Smooth muscle cell (in vitro differentiated cells): ENCODE results near the gene SLC35G2. TPM values are rescaled to one million over a fixed set of nuclear protein-coding genes. Genes with fewer than 3 reads are reported as not detected.
"Not testable (repeated sequence)": the region's sequence is repeated elsewhere in the genome, so short reads cannot be mapped to it uniquely, and the experiment has no call there.

ENCODE experiments used
- DNase-seq: peaks from one replicate; lab custom pipeline; 2025; ENCODE audit not compliant: unreplicated experiment; lab: John Stamatoyannopoulos, UW
- H2AFZ ChIP-seq: fragments of 200-600 bp; sonication (generic); 2 replicates; pipeline ENCODE4 v1.6.0; 2016; ENCODE audit warnings: antibody characterized with exemption, low read depth, mild to moderate bottlenecking
- H3F3A ChIP-seq: fragments of 200-600 bp; sonication (generic); 2 replicates; pipeline ENCODE4 v1.6.0; 2017; ENCODE audit warnings: antibody characterized with exemption, low read depth
- H3K27ac ChIP-seq: fragments of 200-600 bp; sonication (generic); 2 replicates; pipeline ENCODE4 v1.5.1; 2016; ENCODE audit warnings: low read depth, mild to moderate bottlenecking
- H3K27me3 ChIP-seq: fragments of 200-600 bp; sonication (generic); 2 replicates; pipeline ENCODE4 v1.6.1; 2016; ENCODE audit warnings: low read depth, mild to moderate bottlenecking
- H3K36me3 ChIP-seq: fragments of 200-600 bp; sonication (generic); 2 replicates; pipeline ENCODE4 v1.5.1; 2016; ENCODE audit warnings: low read depth
- H3K4me1 ChIP-seq: fragments of 200-600 bp; sonication (generic); 2 replicates; pipeline ENCODE4 v1.5.1; 2016; ENCODE audit warnings: low read depth
- H3K4me2 ChIP-seq: fragments of 200-600 bp; sonication (generic); 2 replicates; pipeline ENCODE4 v1.6.0; 2016; ENCODE audit warnings: mild to moderate bottlenecking
- H3K4me3 ChIP-seq: fragments of 200-600 bp; sonication (generic); 2 replicates; pipeline ENCODE4 v1.5.1; 2016; ENCODE audit warnings: mild to moderate bottlenecking
- H3K79me2 ChIP-seq: fragments of 200-600 bp; sonication (generic); 2 replicates; pipeline ENCODE4 v1.6.0; 2016; ENCODE audit warnings: low read depth, mild to moderate bottlenecking
- H3K9ac ChIP-seq: fragments of 200-600 bp; sonication (generic); 2 replicates; pipeline ENCODE4 v1.6.0; 2016; ENCODE audit warnings: low read depth
- H3K9me3 ChIP-seq: fragments of 200-600 bp; sonication (generic); replicated peaks from 2 replicates; pipeline ENCODE4 v1.5.1; 2016; ENCODE audit warnings: low read depth
- H4K20me1 ChIP-seq: fragments of 200-600 bp; sonication (generic); 2 replicates; pipeline ENCODE4 v1.6.0; 2016; ENCODE audit warnings: low read depth
- CTCF ChIP-seq: fragments of 200-600 bp; sonication (generic); IDR thresholded peaks from 2 replicates; pipeline ENCODE4 v1.5.1; 2017; ENCODE audit warnings: borderline replicate concordance, mild to moderate bottlenecking, antibody characterized with exemption; ENCODE audit not compliant: insufficient read depth, poor library complexity, severe bottlenecking
- WGBS: methylation state at CpG from one replicate; pipeline ENCODE4 v1.1.7; 2016; ENCODE audit warnings: low lambda C conversion rate; 5-methylcytosine and 5-hydroxymethylcytosine counted together
- polyA plus RNA-seq: library from polyadenylated mRNA; unstranded; fragments of >200 nt; fragmentation: Nextera tagmentation; extraction: Ambion mirVana; gene quantifications from 2 replicates; pipeline ENCODE4 v1.2.1, GENCODE V29; 2016
- total RNA-seq: library from RNA; depleted of rRNA; stranded (reverse); fragments of >200 nt; gene quantifications from 2 replicates; pipeline ENCODE4 v1.2.3, GENCODE V29; 2014

Gene SLC35G2
- total and polyA plus RNA-seq, 2 experiments from 2014 or later = 5.1 to 5.5 TPM

GRCh38 chr3:136861890-136862616 is 43.1 kb downstream of the SLC35G2 start, which contains the start of gene NCK1:
NCK1 (plus strand) TSS chr3:136862208; CDS start chr3:136928002, 65,794 bp downstream.
- Histone ChIP-seq H3K36me3 (no peaks in the 10 kb centered on the region), H3K4me2 (peak within 1 kb of the TSS; percentile 88), H3K4me1 (peaks cover 30% of the 10 kb centered on the region), H3K9ac (peak within 1 kb of the TSS; percentile 80), H3F3A (peaks cover 3% of the 10 kb centered on the region), H3K27ac (peak within 1 kb of the TSS; percentile 83), H3K27me3 (no peaks in the 10 kb centered on the region), H4K20me1 (peaks cover 21% of the 10 kb centered on the region), H3K79me2 (peaks cover 61% of the 10 kb centered on the region), H2AFZ (peak within 1 kb of the TSS; percentile 92), H3K9me3 (no peaks in the 10 kb centered on the region), H3K4me3 (peak within 1 kb of the TSS; percentile 90)
- WGBS = under 1% methylated on average over 67 of the region's 67 CpGs
- TF ChIP-seq CTCF = no peak
- peak; percentile 90 for DNase-seq

GRCh38 chr3:136862617-136863322 is 43.8 kb downstream of the SLC35G2 start:
- H4K20me1 ChIP-seq = peaks cover 29% of the 10 kb centered on the region
- TF ChIP-seq CTCF = no peak
- H3K4me3 ChIP-seq = peak overlapping the region; percentile 90
- peak overlapping the region; percentile 92 for H2AFZ ChIP-seq
- no peaks in the 10 kb centered on the region for H3K9me3 ChIP-seq
- peak overlapping the region; percentile 83 for H3K27ac ChIP-seq
- DNase-seq = peak; percentile 59
- peak overlapping the region; percentile 88 for H3K4me2 ChIP-seq
- H3F3A ChIP-seq = peaks cover 3% of the 10 kb centered on the region
- H3K79me2 ChIP-seq = peaks cover 68% of the 10 kb centered on the region
- no peaks in the 10 kb centered on the region for H3K36me3 ChIP-seq
- H3K4me1 ChIP-seq = peaks cover 30% of the 10 kb centered on the region
- 2% methylated on average over 39 of the region's 39 CpGs for whole genome bisulfite sequencing
- H3K9ac ChIP-seq = peak overlapping the region; percentile 80
- no peaks in the 10 kb centered on the region for H3K27me3 ChIP-seq

- no peak for DNase-seq
- Histone ChIP-seq H3K4me2 (no peak overlapping the region), H3K27me3 (no peaks in the 10 kb centered on the region), H3K9me3 (no peaks in the 10 kb centered on the region), H3K79me2 (peaks cover 99% of the 10 kb centered on the region), H3K4me3 (no peak overlapping the region), H4K20me1 (peaks cover 63% of the 10 kb centered on the region), H3F3A (no peaks in the 10 kb centered on the region), H3K36me3 (peaks cover 5% of the 10 kb centered on the region), H3K4me1 (peaks cover 5% of the 10 kb centered on the region), H2AFZ (no peak overlapping the region), H3K27ac (no peak overlapping the region), H3K9ac (no peak overlapping the region)
- WGBS = 96% methylated on average over 9 of the region's 9 CpGs
- TF ChIP-seq CTCF = no peak
These were observed 50.4 kb downstream of the SLC35G2 start for GRCh38 chr3:136869282-136869681.

GRCh38 chr3:136872258-136872657 is 53.3 kb downstream of the SLC35G2 start:
- not testable (repeated sequence) for H2AFZ ChIP-seq, H3K36me3 ChIP-seq, H3K9me3 ChIP-seq, H3K27me3 ChIP-seq, H3K9ac ChIP-seq, H3F3A ChIP-seq, H3K4me2 ChIP-seq, DNase-seq, H3K4me1 ChIP-seq, H3K27ac ChIP-seq, H3K4me3 ChIP-seq
- Histone ChIP-seq H4K20me1 (peaks cover 45% of the 10 kb centered on the region), H3K79me2 (peaks cover 88% of the 10 kb centered on the region)
- WGBS = 98% methylated on average over 3 of the region's 3 CpGs

- not testable (repeated sequence) for H2AFZ ChIP-seq, H3K36me3 ChIP-seq, H3K9me3 ChIP-seq, H3K27me3 ChIP-seq, H3F3A ChIP-seq, H3K4me1 ChIP-seq, H3K27ac ChIP-seq, DNase-seq, H3K9ac ChIP-seq, H3K4me2 ChIP-seq, H3K4me3 ChIP-seq
- Histone ChIP-seq H3K79me2 (peaks cover 87% of the 10 kb centered on the region), H4K20me1 (peaks cover 48% of the 10 kb centered on the region)
- 94% methylated on average over 2 of the region's 2 CpGs for WGBS
These were observed 60.6 kb downstream of the SLC35G2 start for GRCh38 chr3:136879510-136879909.
